Astrocyte of the cerebellum (primary cell): ENCODE data around the gene GTF3C4.

Experiments
- DNase-seq: peaks from one replicate; pipeline ENCODE4 v3.0.0-alpha.2; 2011; ENCODE audit warnings: low read depth
- H3K4me3 ChIP-seq: 2 replicates; pipeline ENCODE4 v1.5.1; 2011; ENCODE audit warnings: mild to moderate bottlenecking, low read depth, low read length, moderate library complexity
- in situ Hi-C: cut with HindIII; loops from 2 replicates; pipeline ENCODE4 v1.10.0; 2017; ENCODE audit warnings: low sequenced_read_pairs
- TF ChIP-seq, protein P1 (sequence below): IDR thresholded peaks from 2 replicates; pipeline ENCODE4 v1.5.1; 2012; ENCODE audit warnings: low read length, low read depth, moderate library complexity, mild to moderate bottlenecking; ENCODE audit errors: missing control alignments

Gene GTF3C4

GRCh38 chr9:132681561-132681960 is 11.3 kb downstream of the GTF3C4 start:
- H3K4me3 ChIP-seq: no peak overlapping the region
- in situ Hi-C loops: no loop called here
- TF ChIP-seq, protein P1, sequence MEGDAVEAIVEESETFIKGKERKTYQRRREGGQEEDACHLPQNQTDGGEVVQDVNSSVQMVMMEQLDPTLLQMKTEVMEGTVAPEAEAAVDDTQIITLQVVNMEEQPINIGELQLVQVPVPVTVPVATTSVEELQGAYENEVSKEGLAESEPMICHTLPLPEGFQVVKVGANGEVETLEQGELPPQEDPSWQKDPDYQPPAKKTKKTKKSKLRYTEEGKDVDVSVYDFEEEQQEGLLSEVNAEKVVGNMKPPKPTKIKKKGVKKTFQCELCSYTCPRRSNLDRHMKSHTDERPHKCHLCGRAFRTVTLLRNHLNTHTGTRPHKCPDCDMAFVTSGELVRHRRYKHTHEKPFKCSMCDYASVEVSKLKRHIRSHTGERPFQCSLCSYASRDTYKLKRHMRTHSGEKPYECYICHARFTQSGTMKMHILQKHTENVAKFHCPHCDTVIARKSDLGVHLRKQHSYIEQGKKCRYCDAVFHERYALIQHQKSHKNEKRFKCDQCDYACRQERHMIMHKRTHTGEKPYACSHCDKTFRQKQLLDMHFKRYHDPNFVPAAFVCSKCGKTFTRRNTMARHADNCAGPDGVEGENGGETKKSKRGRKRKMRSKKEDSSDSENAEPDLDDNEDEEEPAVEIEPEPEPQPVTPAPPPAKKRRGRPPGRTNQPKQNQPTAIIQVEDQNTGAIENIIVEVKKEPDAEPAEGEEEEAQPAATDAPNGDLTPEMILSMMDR: no peak
- no peak for DNase-seq

- DNase-seq: no peak
- H3K4me3 ChIP-seq: no peak overlapping the region
- TF ChIP-seq, protein P1: no peak
- in situ Hi-C loops: no loop called here
Measured at GRCh38 chr9:132683873-132684272, 13.6 kb downstream of the GTF3C4 start.

DNA sequence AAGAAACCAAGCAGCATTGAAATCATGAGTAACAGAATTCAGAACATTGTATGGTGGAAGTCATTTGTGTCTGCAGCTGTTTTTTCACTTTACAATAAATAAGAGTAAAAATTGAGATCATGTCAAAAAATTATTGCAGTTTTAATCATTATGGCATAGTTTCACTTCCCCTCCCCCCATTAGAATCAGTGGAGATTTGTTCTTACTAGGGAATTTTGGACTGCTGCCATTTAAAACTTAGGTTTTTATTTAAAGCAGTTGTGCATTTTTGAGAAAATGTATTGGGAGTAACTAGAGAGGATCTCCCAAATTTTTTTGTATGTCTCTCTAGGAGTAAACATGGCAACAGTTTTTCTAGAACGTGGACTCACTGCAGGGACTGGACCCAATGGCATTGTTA is 20.4 kb downstream of the GTF3C4 start:
- in situ Hi-C loops: no loop called here
- TF ChIP-seq, protein P1: no peak
- H3K4me3 ChIP-seq: no peak overlapping the region
- no peak for DNase-seq

- in situ Hi-C loops: no loop called here
- H3K4me3 ChIP-seq: no peak overlapping the region
- TF ChIP-seq, protein P1: no peak
- DNase-seq: no peak
Measured at GRCh38 chr9:132694144-132694543, 23.9 kb downstream of the GTF3C4 start.

- no peak for DNase-seq
- TF ChIP-seq, protein P1: no peak
- in situ Hi-C loops: no loop called here
- no peak overlapping the region for H3K4me3 ChIP-seq
Measured at GRCh38 chr9:132697230-132697629, 27.0 kb downstream of the GTF3C4 start.

DNA sequence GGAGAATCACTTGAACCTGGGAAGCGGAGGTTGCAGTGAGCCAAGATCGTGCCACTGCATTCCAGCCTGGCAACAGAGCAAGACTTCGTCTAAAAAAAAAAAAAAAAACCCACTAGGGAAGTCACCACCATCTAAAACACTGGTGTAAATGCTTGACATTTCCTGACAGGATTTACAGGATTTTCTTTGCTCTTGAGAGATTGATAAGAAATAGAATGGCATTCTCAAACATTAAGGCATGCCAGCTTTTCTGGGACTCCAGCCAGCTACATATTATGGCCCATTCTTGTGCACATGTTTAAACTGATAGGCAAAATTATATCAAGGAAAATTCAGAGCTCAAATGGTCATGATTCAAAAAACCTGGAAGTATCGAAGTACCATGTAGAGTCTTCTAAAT is 28.7 kb downstream of the GTF3C4 start:
- in situ Hi-C loops: no loop called here
- no peak overlapping the region for H3K4me3 ChIP-seq
- DNase-seq: no peak
- TF ChIP-seq, protein P1: no peak

GRCh38 chr9:132699956-132700355 is 29.7 kb downstream of the GTF3C4 start:
- in situ Hi-C loops: loop anchor here (5.0 kb wide), 1 partner anchor 57 kb away; no protein-coding TSS in a partner anchor

More at GRCh38 chr9:132699956-132700355, 29.7 kb downstream of the GTF3C4 start:
- DNase-seq: no peak
- H3K4me3 ChIP-seq: no peak overlapping the region
- TF ChIP-seq, protein P1: no peak
